Panc1 (cell line): Measurements from ENCODE around the gene COL5A2. TPM values are rescaled to one million over a fixed set of nuclear protein-coding genes. Genes with fewer than 3 reads are reported as not detected.
A peak's percentile ranks its signal among the peaks of the same experiment; 100 is the strongest.

Source experiments
- ATAC-seq: fragments of 200-7000 bp; cut with Tn5 transposase; 2 replicates; pipeline ENCODE4 v1.9.1; 2020; ENCODE audit warnings: mild to moderate bottlenecking, moderate library complexity
- BruUV-seq: library from RNA; stranded (reverse); fragments of 400-500 nt; replicated peaks from 2 replicates; lab custom pipeline; 2021; lab: Mats Ljungman, UMichigan
- CTCF ChIA-PET: fragments of 300-600 bp; sonication (Branson Sonifier 250); formaldehyde crosslinking; loops from one replicate; lab custom pipeline; 2022; ENCODE audit warnings: antibody characterized with exemption; lab: Charles Lee
- POLR2A ChIA-PET: fragments of 300-600 bp; sonication (Branson Sonifier 250); formaldehyde crosslinking; loops from one replicate; lab custom pipeline; 2022; ENCODE audit warnings: antibody characterized with exemption; lab: Charles Lee
- DNase-seq: peaks from one replicate; pipeline ENCODE4 v3.0.0-alpha.2; 2010; ENCODE audit warnings: low read depth, low spot score
- H3K27ac ChIP-seq: 2 replicates; pipeline ENCODE4 v1.5.1; 2011; ENCODE audit warnings: mild to moderate bottlenecking, low read length, inconsistent platforms
- H3K27me3 ChIP-seq: fragments of 200-500 bp; sonication (Bioruptor generic); 2 replicates; pipeline ENCODE4 v1.6.0; 2014; ENCODE audit warnings: low read length, inconsistent platforms; ENCODE audit not compliant: control insufficient read depth, insufficient read depth
- H3K36me3 ChIP-seq: fragments of 200-500 bp; sonication (Bioruptor generic); 2 replicates; pipeline ENCODE4 v1.5.1; 2014; ENCODE audit warnings: inconsistent platforms, mild to moderate bottlenecking, low read length, moderate library complexity; ENCODE audit not compliant: control insufficient read depth, insufficient read depth
- H3K4me1 ChIP-seq: 2 replicates; pipeline ENCODE4 v1.5.1; 2011; ENCODE audit warnings: inconsistent platforms, mild to moderate bottlenecking, low read length, moderate library complexity; ENCODE audit not compliant: control insufficient read depth, insufficient read depth
- H3K4me3 ChIP-seq, 2 experiments: 2 replicates each; pipeline ENCODE4 v1.5.1; 2011 to 2012; ENCODE audit warnings: low read depth in 2 of 2, low read length in 2 of 2, mild to moderate bottlenecking in 2 of 2, inconsistent platforms in 1 of 2, moderate library complexity in 1 of 2
- H3K9me3 ChIP-seq: fragments of 200-500 bp; sonication (Bioruptor generic); 2 replicates; pipeline ENCODE4 v1.5.1; 2014; ENCODE audit warnings: low read depth, mild to moderate bottlenecking, inconsistent platforms, low read length, moderate library complexity; ENCODE audit not compliant: control insufficient read depth, insufficient read depth
- POLR2AphosphoS5 ChIP-seq: IDR thresholded peaks from 2 replicates; pipeline ENCODE4 v1.6.1; 2012; ENCODE audit warnings: mild to moderate bottlenecking, low read depth, low read length, moderate library complexity
- SIN3A ChIP-seq: IDR thresholded peaks from 2 replicates; pipeline ENCODE4 v1.6.1; 2012; ENCODE audit warnings: low read depth, mild to moderate bottlenecking, low read length, moderate library complexity, borderline replicate concordance; ENCODE audit not compliant: insufficient read depth
- TCF7L2 ChIP-seq: IDR thresholded peaks from 2 replicates; pipeline ENCODE4 v1.6.1; 2011; ENCODE audit warnings: mild to moderate bottlenecking, low read depth, low read length, inconsistent platforms
- in situ Hi-C: cut with HindIII; loops from 2 replicates; pipeline ENCODE4 v1.10.0; 2016; ENCODE audit warnings: low sequenced_read_pairs, low pct_unique_long_range_greater_than_20kb
- intact Hi-C: fragments of 100-400 bp; cut with micrococcal nuclease; formaldehyde crosslinking; loops from one replicate; pipeline ENCODE4 v1.10.0; 2022; ENCODE audit not compliant: unreplicated experiment
- total RNA-seq: library from RNA; stranded (reverse); gene quantifications from one replicate; pipeline ENCODE4 v1.2.1, GENCODE V29; 2021; ENCODE audit not compliant: unreplicated experiment
- TF ChIP-seq, protein P1 (sequence below): fragments of 450-650 bp; IDR thresholded peaks from 2 replicates; pipeline ENCODE4 v1.5.1; 2017; ENCODE audit warnings: mild to moderate bottlenecking
- TF ChIP-seq, protein P2 (sequence below), 2 experiments: IDR thresholded peaks; 2 replicates each; pipeline ENCODE4 v1.6.1; 2011 to 2012; ENCODE audit warnings: low read depth in 2 of 2, control low read depth in 1 of 2, low read length in 1 of 2, mild to moderate bottlenecking in 1 of 2, moderate library complexity in 1 of 2; ENCODE audit not compliant: insufficient read depth in 1 of 2

COL5A2 gene
- total RNA-seq, 1 experiment from 2014 or later, result 144 TPM

GRCh38 chr2:189127756-189128155 is 51.8 kb downstream of the COL5A2 start:
- peak overlapping the region; percentile 87 for H3K27ac ChIP-seq
- in situ Hi-C loops, result no loop called here
- H3K9me3 ChIP-seq, result no peaks in the 10 kb centered on the region
- peaks cover 42% of the 10 kb centered on the region for H3K4me1 ChIP-seq
- no TSS peak for BruUV-seq
- CTCF ChIA-PET, result no interaction called here
- H3K27me3 ChIP-seq, result no peaks in the 10 kb centered on the region
- ATAC-seq, result no peak
- TF ChIP-seq SIN3A (no peak), POLR2AphosphoS5 (no peak), TCF7L2 (no peak)
- TF ChIP-seq, protein P1, sequence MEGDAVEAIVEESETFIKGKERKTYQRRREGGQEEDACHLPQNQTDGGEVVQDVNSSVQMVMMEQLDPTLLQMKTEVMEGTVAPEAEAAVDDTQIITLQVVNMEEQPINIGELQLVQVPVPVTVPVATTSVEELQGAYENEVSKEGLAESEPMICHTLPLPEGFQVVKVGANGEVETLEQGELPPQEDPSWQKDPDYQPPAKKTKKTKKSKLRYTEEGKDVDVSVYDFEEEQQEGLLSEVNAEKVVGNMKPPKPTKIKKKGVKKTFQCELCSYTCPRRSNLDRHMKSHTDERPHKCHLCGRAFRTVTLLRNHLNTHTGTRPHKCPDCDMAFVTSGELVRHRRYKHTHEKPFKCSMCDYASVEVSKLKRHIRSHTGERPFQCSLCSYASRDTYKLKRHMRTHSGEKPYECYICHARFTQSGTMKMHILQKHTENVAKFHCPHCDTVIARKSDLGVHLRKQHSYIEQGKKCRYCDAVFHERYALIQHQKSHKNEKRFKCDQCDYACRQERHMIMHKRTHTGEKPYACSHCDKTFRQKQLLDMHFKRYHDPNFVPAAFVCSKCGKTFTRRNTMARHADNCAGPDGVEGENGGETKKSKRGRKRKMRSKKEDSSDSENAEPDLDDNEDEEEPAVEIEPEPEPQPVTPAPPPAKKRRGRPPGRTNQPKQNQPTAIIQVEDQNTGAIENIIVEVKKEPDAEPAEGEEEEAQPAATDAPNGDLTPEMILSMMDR, result no peak
- TF ChIP-seq, protein P2, sequence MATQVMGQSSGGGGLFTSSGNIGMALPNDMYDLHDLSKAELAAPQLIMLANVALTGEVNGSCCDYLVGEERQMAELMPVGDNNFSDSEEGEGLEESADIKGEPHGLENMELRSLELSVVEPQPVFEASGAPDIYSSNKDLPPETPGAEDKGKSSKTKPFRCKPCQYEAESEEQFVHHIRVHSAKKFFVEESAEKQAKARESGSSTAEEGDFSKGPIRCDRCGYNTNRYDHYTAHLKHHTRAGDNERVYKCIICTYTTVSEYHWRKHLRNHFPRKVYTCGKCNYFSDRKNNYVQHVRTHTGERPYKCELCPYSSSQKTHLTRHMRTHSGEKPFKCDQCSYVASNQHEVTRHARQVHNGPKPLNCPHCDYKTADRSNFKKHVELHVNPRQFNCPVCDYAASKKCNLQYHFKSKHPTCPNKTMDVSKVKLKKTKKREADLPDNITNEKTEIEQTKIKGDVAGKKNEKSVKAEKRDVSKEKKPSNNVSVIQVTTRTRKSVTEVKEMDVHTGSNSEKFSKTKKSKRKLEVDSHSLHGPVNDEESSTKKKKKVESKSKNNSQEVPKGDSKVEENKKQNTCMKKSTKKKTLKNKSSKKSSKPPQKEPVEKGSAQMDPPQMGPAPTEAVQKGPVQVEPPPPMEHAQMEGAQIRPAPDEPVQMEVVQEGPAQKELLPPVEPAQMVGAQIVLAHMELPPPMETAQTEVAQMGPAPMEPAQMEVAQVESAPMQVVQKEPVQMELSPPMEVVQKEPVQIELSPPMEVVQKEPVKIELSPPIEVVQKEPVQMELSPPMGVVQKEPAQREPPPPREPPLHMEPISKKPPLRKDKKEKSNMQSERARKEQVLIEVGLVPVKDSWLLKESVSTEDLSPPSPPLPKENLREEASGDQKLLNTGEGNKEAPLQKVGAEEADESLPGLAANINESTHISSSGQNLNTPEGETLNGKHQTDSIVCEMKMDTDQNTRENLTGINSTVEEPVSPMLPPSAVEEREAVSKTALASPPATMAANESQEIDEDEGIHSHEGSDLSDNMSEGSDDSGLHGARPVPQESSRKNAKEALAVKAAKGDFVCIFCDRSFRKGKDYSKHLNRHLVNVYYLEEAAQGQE (IDR thresholded peaks at IDR 0.05; ENCODE audit: insufficient read depth in 1 of 2, low read depth in 2 of 2, low read length in 1 of 2), result no peak
- POLR2A ChIA-PET, result no interaction called here
- no peak overlapping the region for H3K4me3 ChIP-seq
- DNase-seq, result no peak
- intact Hi-C loops, result no loop called here
- no peaks in the 10 kb centered on the region; the same call in 1 of the 2 replicates for H3K36me3 ChIP-seq

DNA sequence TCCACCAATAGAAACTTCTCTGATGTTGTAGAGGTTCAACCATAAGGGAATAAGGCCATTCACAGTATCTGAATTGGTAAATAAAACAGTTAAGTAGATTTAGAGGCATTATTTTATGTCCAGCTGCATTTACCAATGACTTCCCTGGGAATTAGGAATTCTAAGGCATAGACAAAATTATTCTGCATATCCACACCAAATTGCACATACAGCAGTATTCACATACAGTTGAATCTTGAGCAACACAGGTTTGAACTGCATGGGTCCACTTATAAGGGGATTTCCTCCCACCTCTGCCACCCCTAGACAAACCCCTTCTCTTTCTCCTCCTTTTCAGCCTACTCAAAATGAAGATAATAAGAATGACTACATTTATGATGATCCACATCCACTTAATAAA is 54.4 kb downstream of the COL5A2 start:
- DNase-seq, result no peak
- no TSS peak for BruUV-seq
- TF ChIP-seq POLR2AphosphoS5 (no peak), SIN3A (no peak), TCF7L2 (no peak)
- TF ChIP-seq, protein P2 (IDR thresholded peaks at IDR 0.05; ENCODE audit: insufficient read depth in 1 of 2, low read depth in 2 of 2, low read length in 1 of 2), result no peak
- TF ChIP-seq, protein P1, result no peak
- CTCF ChIA-PET, result no interaction called here
- peak overlapping the region; percentile 79 for H3K27ac ChIP-seq
- H3K9me3 ChIP-seq, result no peaks in the 10 kb centered on the region
- POLR2A ChIA-PET, result no interaction called here
- intact Hi-C loops, result no loop called here
- no peak overlapping the region for H3K4me3 ChIP-seq
- H3K4me1 ChIP-seq, result peaks cover 47% of the 10 kb centered on the region
- no peaks in the 10 kb centered on the region for H3K36me3 ChIP-seq
- in situ Hi-C loops, result no loop called here
- no peaks in the 10 kb centered on the region for H3K27me3 ChIP-seq
- no peak for ATAC-seq
